ENCODE measurements around the gene TFAP2A.

DNA sequence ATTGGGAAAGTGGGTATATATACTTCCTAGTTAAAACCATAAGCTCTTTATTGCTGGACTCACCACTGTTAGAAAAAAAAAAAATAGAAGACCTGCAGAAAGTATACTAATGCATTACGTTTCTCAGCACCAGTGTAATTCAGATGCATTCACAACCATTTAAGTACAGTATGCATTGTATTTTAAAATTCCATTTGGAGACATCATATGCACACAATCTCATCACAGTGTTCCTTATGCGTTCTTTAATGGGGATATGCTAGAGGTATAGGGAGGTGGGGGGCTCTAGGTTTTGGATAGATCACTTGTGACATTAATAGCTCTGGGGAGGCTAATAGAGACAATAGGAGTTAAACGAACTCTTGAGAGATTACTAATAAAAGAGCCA is 9.4 kb downstream of the TFAP2A start:
- TF ChIP-seq, protein P1, sequence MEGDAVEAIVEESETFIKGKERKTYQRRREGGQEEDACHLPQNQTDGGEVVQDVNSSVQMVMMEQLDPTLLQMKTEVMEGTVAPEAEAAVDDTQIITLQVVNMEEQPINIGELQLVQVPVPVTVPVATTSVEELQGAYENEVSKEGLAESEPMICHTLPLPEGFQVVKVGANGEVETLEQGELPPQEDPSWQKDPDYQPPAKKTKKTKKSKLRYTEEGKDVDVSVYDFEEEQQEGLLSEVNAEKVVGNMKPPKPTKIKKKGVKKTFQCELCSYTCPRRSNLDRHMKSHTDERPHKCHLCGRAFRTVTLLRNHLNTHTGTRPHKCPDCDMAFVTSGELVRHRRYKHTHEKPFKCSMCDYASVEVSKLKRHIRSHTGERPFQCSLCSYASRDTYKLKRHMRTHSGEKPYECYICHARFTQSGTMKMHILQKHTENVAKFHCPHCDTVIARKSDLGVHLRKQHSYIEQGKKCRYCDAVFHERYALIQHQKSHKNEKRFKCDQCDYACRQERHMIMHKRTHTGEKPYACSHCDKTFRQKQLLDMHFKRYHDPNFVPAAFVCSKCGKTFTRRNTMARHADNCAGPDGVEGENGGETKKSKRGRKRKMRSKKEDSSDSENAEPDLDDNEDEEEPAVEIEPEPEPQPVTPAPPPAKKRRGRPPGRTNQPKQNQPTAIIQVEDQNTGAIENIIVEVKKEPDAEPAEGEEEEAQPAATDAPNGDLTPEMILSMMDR (IDR thresholded peaks at IDR 0.05) = no peak
- no peak for TF ChIP-seq POLR2A (IDR thresholded peaks at IDR 0.05)

Data from heart left ventricle (tissue), 13 donors.